SK-N-SH (cell line): Measurements from ENCODE around the gene EVC2. TPM values are rescaled to one million over a fixed set of nuclear protein-coding genes. Genes with fewer than 3 reads are reported as not detected.

ENCODE experiments used
- CTCF ChIA-PET: fragments of 300-600, 350-600 bp; formaldehyde crosslinking; extraction: SDS; loops from one replicate; lab custom pipeline; 2021; lab: Yijun Ruan, JAX
- POLR2A ChIA-PET: fragments of 350-600 bp; sonication (Branson Sonifier 250); formaldehyde crosslinking; extraction: SDS; loops from one replicate; lab custom pipeline; 2020; ENCODE audit warnings: antibody characterized with exemption, inconsistent platforms; lab: Yijun Ruan, JAX
- DNase-seq: peaks from one replicate; pipeline ENCODE4 v3.0.0; 2012
- H2AFZ ChIP-seq: fragments of 200-600 bp; sonication (generic); 2 replicates; pipeline ENCODE4 v1.8.1; 2016; ENCODE audit warnings: antibody characterized with exemption, mild to moderate bottlenecking, low read depth
- H3F3A ChIP-seq: fragments of 200-600 bp; sonication (generic); replicated peaks from 2 replicates; pipeline ENCODE3; 2016; ENCODE audit warnings: antibody characterized with exemption, mild to moderate bottlenecking; ENCODE audit not compliant: insufficient read depth
- H3K27ac ChIP-seq, 2 experiments: fragments of 200-500 bp in 1 of 2; fragments of 200-600 bp in 1 of 2; sonication (Bioruptor generic) in 1 of 2; sonication (generic), shearing (Covaris generic) in 1 of 2; 2 replicates each; pipeline versions ENCODE4 v1.5.1 to v1.6.1; 2014 to 2016; ENCODE audit warnings: low read depth in 2 of 2, inconsistent platforms in 1 of 2, low read length in 1 of 2, mild to moderate bottlenecking in 1 of 2, mixed read lengths in 1 of 2
- H3K27me3 ChIP-seq: fragments of 200-600 bp; sonication (generic), shearing (Covaris generic); 2 replicates; pipeline ENCODE4 v1.6.1; 2016; ENCODE audit warnings: mixed run types; ENCODE audit not compliant: insufficient read depth
- H3K36me3 ChIP-seq, 2 experiments: fragments of 200-500 bp in 1 of 2; fragments of 200-600 bp in 1 of 2; sonication (Bioruptor generic) in 1 of 2; sonication (generic) in 1 of 2; replicated peaks in 1 of 2; 2 replicates each; pipeline versions ENCODE3 to v1.5.1; 2014 to 2016; ENCODE audit warnings: low read length in 1 of 2, mild to moderate bottlenecking in 1 of 2; ENCODE audit not compliant: insufficient read depth in 2 of 2, control insufficient read depth in 1 of 2
- H3K4me1 ChIP-seq, 2 experiments: fragments of 200-500 bp in 1 of 2; fragments of 200-600 bp in 1 of 2; sonication (Bioruptor generic) in 1 of 2; sonication (generic), shearing (Covaris generic) in 1 of 2; 2 replicates each; pipeline versions ENCODE4 v1.5.1 to v1.6.1; 2014 to 2016; ENCODE audit warnings: low read depth in 1 of 2, low read length in 1 of 2, mixed run types in 1 of 2; ENCODE audit not compliant: insufficient read depth in 2 of 2, control insufficient read depth in 1 of 2
- H3K4me2 ChIP-seq: fragments of 200-600 bp; sonication (generic), shearing (Covaris generic); 2 replicates; pipeline ENCODE4 v1.6.1; 2017; ENCODE audit warnings: mixed run types
- H3K4me3 ChIP-seq, 2 experiments: fragments of 200-500 bp in 1 of 2; fragments of 200-600 bp in 1 of 2; sonication (Bioruptor generic) in 1 of 2; sonication (generic), shearing (Covaris generic) in 1 of 2; 2 replicates each; pipeline versions ENCODE4 v1.5.1 to v1.8.1; 2014 to 2016; ENCODE audit warnings: low read depth in 2 of 2, inconsistent platforms in 1 of 2, low read length in 1 of 2, mild to moderate bottlenecking in 1 of 2, mixed read lengths in 1 of 2, moderate library complexity in 1 of 2
- H3K79me2 ChIP-seq: fragments of 200-600 bp; sonication (generic); 2 replicates; pipeline ENCODE4 v1.8.1; 2017; ENCODE audit warnings: mild to moderate bottlenecking; ENCODE audit not compliant: insufficient read depth
- H3K9ac ChIP-seq: fragments of 200-600 bp; sonication (generic); 2 replicates; pipeline ENCODE4 v1.6.1; 2017; ENCODE audit warnings: mixed run types
- H3K9me2 ChIP-seq: fragments of 200-600 bp; sonication (generic); 2 replicates; pipeline ENCODE4 v1.6.1; 2017; ENCODE audit warnings: mixed run types
- H3K9me3 ChIP-seq: fragments of 200-600 bp; sonication (generic); 2 replicates; pipeline ENCODE4 v1.6.1; 2017; ENCODE audit warnings: mixed run types, mild to moderate bottlenecking, moderate library complexity
- H4K20me1 ChIP-seq: fragments of 200-600 bp; sonication (generic); 2 replicates; pipeline ENCODE4 v1.6.1; 2017; ENCODE audit warnings: mild to moderate bottlenecking, mixed run types; ENCODE audit not compliant: insufficient read depth
- CHD2 ChIP-seq: fragments of 150-350 bp; IDR thresholded peaks from 2 replicates; pipeline ENCODE4 v1.6.1; 2018; ENCODE audit warnings: low read length; ENCODE audit not compliant: partially characterized antibody
- CTCF ChIP-seq: fragments of 200-600 bp; sonication (generic); IDR thresholded peaks from 2 replicates; pipeline ENCODE4 v1.6.1; 2017; ENCODE audit warnings: antibody characterized with exemption, mild to moderate bottlenecking, moderate library complexity
- EP300 ChIP-seq, 2 experiments: IDR thresholded peaks; 2 replicates each; pipeline versions ENCODE4 v1.4.0 to v1.6.1; 2012; ENCODE audit warnings: borderline replicate concordance in 1 of 2, low read depth in 1 of 2, low read length in 1 of 2
- EZH2phosphoT487 ChIP-seq: fragments of 200-600 bp; sonication (generic); IDR thresholded peaks from 2 replicates; pipeline ENCODE4 v1.6.1; 2017; ENCODE audit warnings: low read depth, mixed run types, mild to moderate bottlenecking, antibody characterized with exemption, moderate library complexity, borderline replicate concordance
- GABPA ChIP-seq: IDR thresholded peaks from 2 replicates; pipeline ENCODE4 v1.4.0; 2012; ENCODE audit warnings: low read depth, mild to moderate bottlenecking
- GATA2 ChIP-seq: sonication (generic); formaldehyde crosslinking; IDR thresholded peaks from 2 replicates; pipeline ENCODE4 v1.5.0; 2020; ENCODE audit warnings: mild to moderate bottlenecking, missing genetic modification reagents
- NFIC ChIP-seq: IDR thresholded peaks from 2 replicates; pipeline ENCODE4 v1.4.0; 2012; ENCODE audit warnings: borderline replicate concordance
- NRF1 ChIP-seq: IDR thresholded peaks from 2 replicates; pipeline ENCODE4 v1.6.1; 2012; ENCODE audit warnings: low read depth, mild to moderate bottlenecking, low read length
- RFX5 ChIP-seq: IDR thresholded peaks from 2 replicates; pipeline ENCODE4 v1.6.1; 2012; ENCODE audit warnings: mild to moderate bottlenecking, improper control_type of control experiment, low read length
- RXRA ChIP-seq: IDR thresholded peaks from 2 replicates; pipeline ENCODE4 v1.4.0; 2012; ENCODE audit warnings: low read depth, mild to moderate bottlenecking, borderline replicate concordance
- TEAD4 ChIP-seq: IDR thresholded peaks from 2 replicates; pipeline ENCODE4 v1.4.0; 2012; ENCODE audit warnings: mild to moderate bottlenecking, borderline replicate concordance; ENCODE audit not compliant: insufficient read depth
- USF2 ChIP-seq: fragments of 150-350 bp; IDR thresholded peaks from 2 replicates; pipeline ENCODE4 v1.6.1; 2017; ENCODE audit warnings: antibody characterized with exemption, low read length, low read depth, borderline replicate concordance
- YY1 ChIP-seq: IDR thresholded peaks from 2 replicates; pipeline ENCODE4 v1.4.0; 2012; ENCODE audit warnings: low read depth, mild to moderate bottlenecking
- ZBTB33 ChIP-seq: IDR thresholded peaks from 2 replicates; pipeline ENCODE4 v1.4.0; 2012; ENCODE audit warnings: low read depth, borderline replicate concordance
- WGBS: methylation state at CpG from one replicate; pipeline ENCODE4 v1.1.6; 2017; ENCODE audit warnings: low lambda C conversion rate; 5-methylcytosine and 5-hydroxymethylcytosine counted together
- polyA plus RNA-seq, 3 experiments: library from polyadenylated mRNA; depleted of rRNA; stranded (reverse); fragments of >200 nt; gene quantifications; 2 replicates each; pipeline ENCODE4 v1.2.3, GENCODE V29; 2012

Gene EVC2
- polyA plus RNA-seq, 1 of the 3 experiments (the other 2 are of a cell fraction) = not detected

GRCh38 chr4:5716391-5716790 is 8.0 kb upstream of the EVC2 start (continued):
- TF ChIP-seq CHD2 (no peak), YY1 (no peak), TEAD4 (no peak), NFIC (no peak), CTCF (no peak), ZBTB33 (no peak), NRF1 (no peak), GABPA (no peak)

GRCh38 chr4:5715357-5715756 is 7.0 kb upstream of the EVC2 start:
- Histone ChIP-seq H3K4me2 (no peak overlapping the region), H3F3A (no peaks in the 10 kb centered on the region), H3K9me3 (no peaks in the 10 kb centered on the region), H2AFZ (no peak overlapping the region)
- POLR2A ChIA-PET = no interaction called here
- TF ChIP-seq EZH2phosphoT487 = no peak
- TF ChIP-seq, all 33 proteins: peak for 0
- no peaks in the 10 kb centered on the region for H3K27me3 ChIP-seq
- no peak for DNase-seq
- no peak overlapping the region for H3K4me3 ChIP-seq
- peaks cover 8 to 20% of the 10 kb centered on the region in 2 experiments for H3K36me3 ChIP-seq
- WGBS = 43% methylated on average over 2 of the region's 2 CpGs
- H3K79me2 ChIP-seq = peaks cover 73% of the 10 kb centered on the region
- no peaks in the 10 kb centered on the region for H3K9me2 ChIP-seq
- peaks cover 3 to 18% of the 10 kb centered on the region in 2 experiments; a peak in 1 of 4 replicates for H3K4me1 ChIP-seq
- no peak overlapping the region for H3K9ac ChIP-seq
- no peak overlapping the region for H3K27ac ChIP-seq
- H4K20me1 ChIP-seq = no peaks in the 10 kb centered on the region
- CTCF ChIA-PET = interaction anchor here (0.5 to 1.3 kb wide), 3 partner anchors 9 to 559 kb away, joined by 3 to 4 read pairs (median 3); no protein-coding TSS in a partner anchor

- Histone ChIP-seq H3K4me3 (no peak overlapping the region), H4K20me1 (no peaks in the 10 kb centered on the region), H3K4me1 (peaks cover 3 to 19% of the 10 kb centered on the region in 2 experiments; a peak in 1 of 4 replicates), H3K9ac (no peak overlapping the region), H3K27ac (no peak overlapping the region), H3K79me2 (peaks cover 71% of the 10 kb centered on the region), H3F3A (no peaks in the 10 kb centered on the region), H3K9me3 (no peaks in the 10 kb centered on the region), H2AFZ (no peak overlapping the region), H3K4me2 (no peak overlapping the region), H3K36me3 (peaks cover 0 to 12% of the 10 kb centered on the region in 2 experiments), H3K27me3 (no peaks in the 10 kb centered on the region), H3K9me2 (no peaks in the 10 kb centered on the region)
- CTCF ChIA-PET = interaction anchor here (1.3 kb wide), 1 partner anchor 77 kb away, joined by 4 read pairs; no protein-coding TSS in a partner anchor
- POLR2A ChIA-PET = no interaction called here
- DNase-seq = no peak
- WGBS = 82% methylated on average over 6 of the region's 6 CpGs
- TF ChIP-seq RFX5 = no peak
- TF ChIP-seq ZBTB33 = no peak
- TF ChIP-seq GATA2 (CRISPR knock-in tag) = no peak
- TF ChIP-seq RXRA = no peak
- TF ChIP-seq CTCF = no peak
- TF ChIP-seq USF2 = no peak
- TF ChIP-seq CHD2 = no peak
- TF ChIP-seq EP300 (IDR thresholded peaks at IDR 0.05; ENCODE audit: borderline replicate concordance in 1 of 2, low read depth in 1 of 2, low read length in 1 of 2) = no peak
Observed at GRCh38 chr4:5713861-5714260, 5.5 kb upstream of the EVC2 start.
